Esophagus muscularis mucosa (tissue), 4 donors: ENCODE measurements around the gene C1orf74. TPM values are rescaled to one million over a fixed set of nuclear protein-coding genes. Genes with fewer than 3 reads are reported as not detected.

Experiments
- DNase-seq: peaks from one replicate; pipeline ENCODE4 v3.0.0-alpha.2; 2017; ENCODE audit errors: extremely low spot score
- H3K27ac ChIP-seq, 4 donors: fragments of 200-600 bp; sonication (generic); replicated peaks in 1 of 4; 1 replicate in 3 of 4; 2 replicates in 1 of 4; pipeline ENCODE4 v1.5.1; 2016 to 2019; ENCODE audit warnings: mild to moderate bottlenecking in 1 of 4
- H3K27me3 ChIP-seq, 4 donors: fragments of 200-600 bp; sonication (generic); one replicate each; pipeline versions ENCODE4 v1.5.1 to v1.6.0; 2016 to 2019
- H3K36me3 ChIP-seq, 4 donors: fragments of 200-600 bp; sonication (generic); one replicate each; pipeline ENCODE4 v1.5.1; 2016 to 2019
- H3K4me1 ChIP-seq, 4 donors: fragments of 200-600 bp; sonication (generic); one replicate each; pipeline ENCODE4 v1.5.1; 2016 to 2019
- H3K4me3 ChIP-seq, 4 donors: fragments of 200-600 bp; sonication (generic); 1 replicate in 2 of 4; 2 replicates in 2 of 4; pipeline ENCODE4 v1.5.1; 2016 to 2019; ENCODE audit warnings: mild to moderate bottlenecking in 4 of 4, moderate library complexity in 1 of 4
- H3K9me3 ChIP-seq, 4 donors: fragments of 200-600 bp; sonication (generic); 1 replicate in 3 of 4; 2 replicates in 1 of 4; pipeline ENCODE4 v1.5.1; 2016 to 2019
- EP300 ChIP-seq: sonication (generic); formaldehyde crosslinking; IDR thresholded peaks from one replicate; pipeline ENCODE4 v1.6.1; 2017; ENCODE audit warnings: antibody characterized with exemption
- POLR2A ChIP-seq: fragments of 450-650 bp; IDR thresholded peaks from one replicate; pipeline ENCODE4 v1.6.1; 2017; ENCODE audit warnings: antibody characterized with exemption, moderate library complexity, mild to moderate bottlenecking, low read depth
- POLR2AphosphoS5 ChIP-seq, 2 donors: sonication (generic); formaldehyde crosslinking; IDR thresholded peaks; one replicate each; pipeline ENCODE4 v1.6.1; 2017; ENCODE audit warnings: antibody characterized with exemption in 2 of 2
- WGBS: methylation state at CpG from one replicate; pipeline ENCODE4 v1.1.5; 2018; 5-methylcytosine and 5-hydroxymethylcytosine counted together
- intact Hi-C: fragments of 100-400 bp; cut with DNase I; formaldehyde crosslinking; loops from one replicate; pipeline ENCODE4 v1.15.1; 2023
- total RNA-seq, 4 donors: library from RNA; depleted of rRNA; stranded (reverse); fragments of >200 nt; gene quantifications; one replicate each; pipeline versions ENCODE4 v1.1.0 to v1.2.1, GENCODE V29; 2016
- TF ChIP-seq, protein P1 (sequence below), 3 experiments: fragments of 200-600 bp in 2 of 3; fragments of 450-650 bp in 1 of 3; sonication (generic) in 2 of 3; IDR thresholded peaks; one replicate each; pipeline ENCODE4 v1.5.1; 2017 to 2019; ENCODE audit warnings: antibody characterized with exemption in 3 of 3, mild to moderate bottlenecking in 2 of 3, moderate library complexity in 1 of 3

C1orf74 gene
- total RNA-seq, 4 donors from 2014 or later: 0.42 to 1.6 (median 0.86) TPM

DNA sequence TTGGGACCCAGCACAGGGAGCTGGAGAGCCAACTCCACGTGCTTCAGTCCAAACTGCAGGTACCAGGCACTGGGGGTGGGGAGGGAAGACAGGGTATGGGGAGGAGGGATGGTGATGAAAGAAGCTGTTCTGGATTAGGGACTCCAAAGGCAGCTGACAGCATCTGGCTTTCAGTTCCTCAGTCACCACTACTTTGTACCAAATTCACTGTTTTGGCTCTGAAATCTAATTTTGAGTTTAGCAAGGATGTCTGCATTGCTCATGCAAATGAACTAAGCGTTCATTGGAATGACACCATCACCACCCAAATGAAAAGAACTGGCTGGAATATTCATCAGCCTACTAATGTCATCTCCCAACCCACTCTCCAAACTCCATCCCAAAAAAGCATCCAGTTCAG is 8.7 kb downstream of the C1orf74 start:
- peaks cover 0 to 14% (median 12%) of the 10 kb centered on the region in 4 donors for H3K4me1 ChIP-seq
- TF ChIP-seq EP300 (no peak), POLR2A (no peak), POLR2AphosphoS5 (IDR thresholded peaks at IDR 0.05) (no peak)
- TF ChIP-seq, protein P1, sequence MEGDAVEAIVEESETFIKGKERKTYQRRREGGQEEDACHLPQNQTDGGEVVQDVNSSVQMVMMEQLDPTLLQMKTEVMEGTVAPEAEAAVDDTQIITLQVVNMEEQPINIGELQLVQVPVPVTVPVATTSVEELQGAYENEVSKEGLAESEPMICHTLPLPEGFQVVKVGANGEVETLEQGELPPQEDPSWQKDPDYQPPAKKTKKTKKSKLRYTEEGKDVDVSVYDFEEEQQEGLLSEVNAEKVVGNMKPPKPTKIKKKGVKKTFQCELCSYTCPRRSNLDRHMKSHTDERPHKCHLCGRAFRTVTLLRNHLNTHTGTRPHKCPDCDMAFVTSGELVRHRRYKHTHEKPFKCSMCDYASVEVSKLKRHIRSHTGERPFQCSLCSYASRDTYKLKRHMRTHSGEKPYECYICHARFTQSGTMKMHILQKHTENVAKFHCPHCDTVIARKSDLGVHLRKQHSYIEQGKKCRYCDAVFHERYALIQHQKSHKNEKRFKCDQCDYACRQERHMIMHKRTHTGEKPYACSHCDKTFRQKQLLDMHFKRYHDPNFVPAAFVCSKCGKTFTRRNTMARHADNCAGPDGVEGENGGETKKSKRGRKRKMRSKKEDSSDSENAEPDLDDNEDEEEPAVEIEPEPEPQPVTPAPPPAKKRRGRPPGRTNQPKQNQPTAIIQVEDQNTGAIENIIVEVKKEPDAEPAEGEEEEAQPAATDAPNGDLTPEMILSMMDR (IDR thresholded peaks at IDR 0.05): no peak
- intact Hi-C loops: no loop called here
- H3K27ac ChIP-seq: no peak overlapping the region
- no peaks in the 10 kb centered on the region for H3K36me3 ChIP-seq
- no peaks in the 10 kb centered on the region for H3K9me3 ChIP-seq
- DNase-seq: no peak
- no peaks in the 10 kb centered on the region for H3K27me3 ChIP-seq
- WGBS: 66% methylated on average over 2 of the region's 2 CpGs
- no peak overlapping the region for H3K4me3 ChIP-seq

DNA sequence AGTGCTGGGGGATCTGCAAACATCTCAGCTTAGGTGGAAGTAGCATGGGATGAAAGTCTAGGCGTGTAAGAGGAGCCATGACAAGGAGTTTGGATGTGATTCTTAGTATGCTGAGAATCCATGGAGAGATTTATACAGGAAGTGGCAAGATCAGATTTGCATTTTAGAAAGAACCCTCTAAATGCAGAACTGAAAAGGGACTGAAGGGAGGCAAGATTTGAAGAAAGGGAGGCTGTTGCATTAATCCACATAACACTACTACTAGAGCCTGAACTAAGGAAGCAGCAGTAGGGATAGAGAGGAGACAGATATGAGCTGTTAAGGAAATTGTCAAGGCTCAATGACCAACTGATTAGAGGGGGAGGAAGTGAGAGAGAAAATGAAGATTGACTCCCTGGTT is 9.8 kb downstream of the C1orf74 start:
- 91% methylated on average over 1 of the region's 1 CpG for WGBS
- intact Hi-C loops: no loop called here
- Histone ChIP-seq H3K36me3 (no peaks in the 10 kb centered on the region), H3K27ac (no peak overlapping the region), H3K4me3 (no peak overlapping the region), H3K9me3 (no peaks in the 10 kb centered on the region), H3K4me1 (peaks cover 7 to 24% (median 22%) of the 10 kb centered on the region in 4 donors), H3K27me3 (no peaks in the 10 kb centered on the region)
- no peak for DNase-seq
- TF ChIP-seq POLR2AphosphoS5 (IDR thresholded peaks at IDR 0.05): no peak
- TF ChIP-seq POLR2A: no peak
- TF ChIP-seq, protein P1 (IDR thresholded peaks at IDR 0.05): no peak
- no peak for TF ChIP-seq EP300

DNA sequence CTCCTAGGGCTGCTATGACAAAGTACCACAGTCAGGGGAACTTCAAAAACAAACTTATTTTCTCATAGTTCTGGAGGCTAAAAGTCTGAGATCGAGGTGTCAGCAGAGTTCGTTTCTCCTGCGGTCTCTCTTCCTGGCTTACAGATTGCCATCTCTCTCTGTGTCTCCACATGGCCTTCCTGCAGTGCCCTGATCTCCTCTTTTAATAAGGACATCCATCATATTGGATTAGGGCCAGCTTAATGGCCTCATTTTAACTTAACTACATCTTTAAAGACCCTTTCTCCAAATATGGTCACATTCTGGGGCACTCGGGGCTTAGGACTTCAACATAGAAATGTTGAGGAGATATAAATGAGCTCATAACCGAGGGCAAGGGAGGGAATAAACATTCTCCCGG is 12.2 kb downstream of the C1orf74 start:
- no peak overlapping the region for H3K4me3 ChIP-seq
- H3K4me1 ChIP-seq: peaks cover 23 to 44% (median 40%) of the 10 kb centered on the region in 4 donors
- no peak for DNase-seq
- H3K27me3 ChIP-seq: no peaks in the 10 kb centered on the region
- no peaks in the 10 kb centered on the region for H3K36me3 ChIP-seq
- TF ChIP-seq POLR2AphosphoS5 (IDR thresholded peaks at IDR 0.05) (no peak), EP300 (no peak), POLR2A (no peak)
- TF ChIP-seq, protein P1 (IDR thresholded peaks at IDR 0.05): no peak
- H3K9me3 ChIP-seq: no peaks in the 10 kb centered on the region
- intact Hi-C loops: no loop called here
- WGBS: 42% methylated on average over 6 of the region's 6 CpGs
- no peak overlapping the region for H3K27ac ChIP-seq

DNA sequence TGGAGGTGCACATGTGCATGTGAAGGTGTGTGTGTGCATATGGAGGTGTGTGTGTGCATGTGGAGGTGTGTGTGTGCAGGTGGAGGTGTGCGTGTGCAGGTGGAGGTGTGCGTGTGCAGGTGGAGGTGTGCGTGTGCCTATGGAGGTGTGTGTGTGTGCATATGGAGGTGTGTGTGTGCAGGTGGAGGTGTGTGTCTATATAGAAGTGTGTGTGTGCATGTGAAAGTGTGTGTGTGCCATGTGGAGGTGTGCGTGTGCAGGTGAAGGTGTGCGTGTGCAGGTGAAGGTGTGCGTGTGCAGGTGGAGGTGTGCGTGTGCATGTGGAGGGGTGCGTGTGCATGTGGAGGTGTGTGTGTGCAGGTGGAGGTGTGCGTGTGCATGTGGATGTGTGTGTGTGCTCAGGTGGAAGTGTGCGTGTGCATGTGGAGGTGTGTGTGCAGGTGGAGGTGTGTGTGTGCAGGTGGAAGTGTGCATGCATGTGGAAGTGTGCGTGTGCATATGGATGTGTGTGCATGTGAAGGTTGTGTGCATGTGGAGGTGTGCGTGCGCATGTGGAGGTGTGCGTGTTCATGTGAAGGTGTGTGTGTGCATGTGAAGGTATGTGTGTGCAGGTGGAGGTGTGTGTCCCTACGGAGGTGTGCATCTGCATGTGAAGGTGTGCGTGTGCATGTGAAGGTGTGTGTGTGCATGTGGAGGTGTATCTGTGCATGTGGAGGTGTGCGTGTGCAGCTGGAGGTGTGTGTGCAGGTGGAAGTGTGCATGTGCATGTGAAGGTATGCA is 13.5 kb downstream of the C1orf74 start:
- 92% methylated on average over 17 of the region's 17 CpGs for WGBS
- no peaks in the 10 kb centered on the region for H3K36me3 ChIP-seq
- intact Hi-C loops: no loop called here
- H3K27me3 ChIP-seq: no peaks in the 10 kb centered on the region
- peaks cover 23 to 44% (median 40%) of the 10 kb centered on the region in 4 donors for H3K4me1 ChIP-seq
- H3K9me3 ChIP-seq: no peaks in the 10 kb centered on the region
- no peak overlapping the region for H3K27ac ChIP-seq
- no peak for TF ChIP-seq POLR2A
- TF ChIP-seq, protein P1 (IDR thresholded peaks at IDR 0.05): no peak
- TF ChIP-seq EP300: no peak
- TF ChIP-seq POLR2AphosphoS5 (IDR thresholded peaks at IDR 0.05): no peak
- H3K4me3 ChIP-seq: no peak overlapping the region
- no peak for DNase-seq
